Ishikawa (cell line): Measurements from ENCODE around the gene AKIP1.

Experiments used
- CEBPB ChIP-seq: IDR thresholded peaks from 2 replicates; pipeline ENCODE4 v1.6.1; 2012
- CREB1 ChIP-seq: IDR thresholded peaks from 2 replicates; pipeline ENCODE4 v1.6.1; 2012; ENCODE audit warnings: low read depth
- EP300 ChIP-seq: IDR thresholded peaks from 2 replicates; pipeline ENCODE4 v1.6.1; 2012; ENCODE audit warnings: borderline replicate concordance
- FOXM1 ChIP-seq: IDR thresholded peaks from 2 replicates; pipeline ENCODE4 v1.6.1; 2012; ENCODE audit warnings: low read depth, borderline replicate concordance
- MAX ChIP-seq: IDR thresholded peaks from 2 replicates; pipeline ENCODE4 v1.6.1; 2012
- RAD21 ChIP-seq: IDR thresholded peaks from 2 replicates; pipeline ENCODE4 v1.6.1; 2012; ENCODE audit warnings: low read depth
- TAF1 ChIP-seq: IDR thresholded peaks from 2 replicates; pipeline ENCODE4 v1.6.1; 2012; ENCODE audit warnings: low read depth, mild to moderate bottlenecking
- TEAD4 ChIP-seq: IDR thresholded peaks from 2 replicates; pipeline ENCODE4 v1.6.1; 2012
- USF1 ChIP-seq: IDR thresholded peaks from 2 replicates; pipeline ENCODE4 v1.6.1; 2012
- YY1 ChIP-seq: IDR thresholded peaks from 2 replicates; pipeline ENCODE4 v1.6.1; 2012; ENCODE audit warnings: low read depth
- ZBTB7A ChIP-seq: IDR thresholded peaks from 2 replicates; pipeline ENCODE4 v1.6.1; 2012; ENCODE audit warnings: low read depth
- TF ChIP-seq, protein P1 (sequence below): IDR thresholded peaks from 2 replicates; pipeline ENCODE4 v1.6.1; 2012; ENCODE audit warnings: low read depth, mild to moderate bottlenecking

- no peak for TF ChIP-seq RAD21
- TF ChIP-seq, protein P1, sequence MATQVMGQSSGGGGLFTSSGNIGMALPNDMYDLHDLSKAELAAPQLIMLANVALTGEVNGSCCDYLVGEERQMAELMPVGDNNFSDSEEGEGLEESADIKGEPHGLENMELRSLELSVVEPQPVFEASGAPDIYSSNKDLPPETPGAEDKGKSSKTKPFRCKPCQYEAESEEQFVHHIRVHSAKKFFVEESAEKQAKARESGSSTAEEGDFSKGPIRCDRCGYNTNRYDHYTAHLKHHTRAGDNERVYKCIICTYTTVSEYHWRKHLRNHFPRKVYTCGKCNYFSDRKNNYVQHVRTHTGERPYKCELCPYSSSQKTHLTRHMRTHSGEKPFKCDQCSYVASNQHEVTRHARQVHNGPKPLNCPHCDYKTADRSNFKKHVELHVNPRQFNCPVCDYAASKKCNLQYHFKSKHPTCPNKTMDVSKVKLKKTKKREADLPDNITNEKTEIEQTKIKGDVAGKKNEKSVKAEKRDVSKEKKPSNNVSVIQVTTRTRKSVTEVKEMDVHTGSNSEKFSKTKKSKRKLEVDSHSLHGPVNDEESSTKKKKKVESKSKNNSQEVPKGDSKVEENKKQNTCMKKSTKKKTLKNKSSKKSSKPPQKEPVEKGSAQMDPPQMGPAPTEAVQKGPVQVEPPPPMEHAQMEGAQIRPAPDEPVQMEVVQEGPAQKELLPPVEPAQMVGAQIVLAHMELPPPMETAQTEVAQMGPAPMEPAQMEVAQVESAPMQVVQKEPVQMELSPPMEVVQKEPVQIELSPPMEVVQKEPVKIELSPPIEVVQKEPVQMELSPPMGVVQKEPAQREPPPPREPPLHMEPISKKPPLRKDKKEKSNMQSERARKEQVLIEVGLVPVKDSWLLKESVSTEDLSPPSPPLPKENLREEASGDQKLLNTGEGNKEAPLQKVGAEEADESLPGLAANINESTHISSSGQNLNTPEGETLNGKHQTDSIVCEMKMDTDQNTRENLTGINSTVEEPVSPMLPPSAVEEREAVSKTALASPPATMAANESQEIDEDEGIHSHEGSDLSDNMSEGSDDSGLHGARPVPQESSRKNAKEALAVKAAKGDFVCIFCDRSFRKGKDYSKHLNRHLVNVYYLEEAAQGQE: no peak
- no peak for TF ChIP-seq TAF1
- no peak for TF ChIP-seq CEBPB
- TF ChIP-seq CREB1: no peak
- TF ChIP-seq EP300: no peak
- TF ChIP-seq FOXM1: no peak
- no peak for TF ChIP-seq TEAD4
- no peak for TF ChIP-seq MAX
- no peak for TF ChIP-seq USF1
- TF ChIP-seq YY1: no peak
- TF ChIP-seq ZBTB7A: no peak
These were observed 47.2 kb upstream of the AKIP1 start for GRCh38 chr11:8863838-8864237.
